Midbrain (tissue), 1 donor: ENCODE data around the gene MAMDC4.

Experiments
- DNase-seq: peaks from one replicate; lab custom pipeline; 2025; lab: John Stamatoyannopoulos, UW

Gene MAMDC4

DNA sequence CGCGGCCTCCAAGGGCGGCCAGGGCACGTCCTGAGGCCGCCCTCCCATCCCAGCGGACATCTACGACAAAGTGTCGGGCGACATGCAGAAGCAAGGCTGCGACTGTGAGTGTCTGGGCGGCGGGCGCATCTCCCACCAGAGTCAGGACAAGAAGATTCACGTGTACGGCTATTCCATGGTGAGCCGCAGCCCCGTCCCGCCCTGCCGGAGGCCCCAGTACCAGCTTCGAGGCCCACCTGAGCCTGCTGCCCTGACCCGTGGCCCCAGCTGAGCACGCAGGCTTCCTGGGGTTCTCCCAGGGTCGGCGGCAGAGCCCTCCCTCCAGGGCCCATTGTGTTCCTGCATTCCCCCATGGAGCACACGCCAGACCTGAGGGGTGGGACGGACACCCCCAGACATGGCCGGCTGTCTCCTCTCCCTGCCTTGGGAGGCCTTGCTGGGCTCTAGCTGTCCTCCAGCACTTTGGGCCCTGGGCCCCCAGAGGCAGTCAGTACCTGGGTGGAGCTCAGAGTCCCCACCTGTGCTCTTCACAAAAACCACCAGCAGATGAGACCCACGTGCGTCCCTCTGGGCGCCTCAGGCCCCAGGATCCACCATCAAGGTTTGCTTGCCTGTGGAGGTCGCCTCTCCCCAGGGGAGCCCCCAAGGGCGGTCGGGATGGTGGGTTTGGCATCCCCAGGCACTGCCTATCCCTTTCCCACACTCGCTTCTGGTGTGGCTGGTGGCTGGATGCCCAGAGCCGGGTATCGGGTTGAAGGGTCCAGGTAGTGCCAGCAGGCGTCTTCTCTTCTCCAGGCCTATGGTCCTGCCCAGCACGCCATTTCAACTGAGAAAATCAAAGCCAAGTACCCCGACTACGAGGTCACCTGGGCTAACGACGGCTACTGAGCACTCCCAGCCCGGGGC, 1.9 kb upstream of the MAMDC4 start:
- DNase-seq: no peak

DNA sequence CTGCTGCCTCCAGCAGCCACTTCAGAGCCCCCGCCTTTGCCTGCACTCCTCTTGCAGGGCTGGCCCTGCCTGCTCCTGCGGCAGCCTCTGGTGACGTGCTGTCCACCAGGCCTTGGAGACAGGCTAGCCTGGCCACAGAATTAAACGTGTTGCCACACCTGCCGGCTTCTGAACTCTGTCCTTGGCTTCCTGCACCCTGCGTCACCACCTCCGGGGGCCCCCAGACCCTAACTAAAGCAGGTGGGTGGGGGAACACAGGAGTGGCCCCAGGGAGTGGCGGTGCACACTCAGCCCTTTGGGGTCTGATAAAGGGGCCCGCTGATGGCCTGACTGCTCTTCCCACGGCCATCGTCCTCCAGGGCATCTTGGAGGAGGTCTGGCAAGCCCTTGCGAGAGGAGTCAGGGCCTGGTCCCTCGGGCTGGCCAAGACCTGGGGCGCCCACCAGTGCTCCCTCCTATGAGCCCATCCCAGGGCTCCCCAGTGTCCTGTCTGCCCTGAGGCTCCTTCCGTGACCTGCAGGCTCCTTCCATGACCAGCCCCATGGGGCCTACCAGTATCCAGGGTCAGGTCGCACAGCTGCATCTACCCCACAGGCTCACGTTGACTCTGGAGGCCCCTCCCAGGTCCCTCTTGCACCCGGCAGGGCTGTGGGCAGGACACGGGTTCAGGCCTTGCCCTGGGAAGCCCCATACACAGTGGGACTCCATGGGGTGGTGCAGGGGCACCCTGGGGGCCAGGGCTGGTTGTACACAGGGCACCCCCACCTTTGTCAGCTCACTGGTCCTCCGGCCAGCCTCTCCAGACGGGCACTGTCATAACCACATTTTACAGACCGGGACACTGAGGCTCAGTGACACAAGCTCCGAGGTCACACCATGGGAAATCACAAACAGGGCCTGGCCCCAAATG, 1.0 kb upstream of the MAMDC4 start:
- no peak for DNase-seq

DNA sequence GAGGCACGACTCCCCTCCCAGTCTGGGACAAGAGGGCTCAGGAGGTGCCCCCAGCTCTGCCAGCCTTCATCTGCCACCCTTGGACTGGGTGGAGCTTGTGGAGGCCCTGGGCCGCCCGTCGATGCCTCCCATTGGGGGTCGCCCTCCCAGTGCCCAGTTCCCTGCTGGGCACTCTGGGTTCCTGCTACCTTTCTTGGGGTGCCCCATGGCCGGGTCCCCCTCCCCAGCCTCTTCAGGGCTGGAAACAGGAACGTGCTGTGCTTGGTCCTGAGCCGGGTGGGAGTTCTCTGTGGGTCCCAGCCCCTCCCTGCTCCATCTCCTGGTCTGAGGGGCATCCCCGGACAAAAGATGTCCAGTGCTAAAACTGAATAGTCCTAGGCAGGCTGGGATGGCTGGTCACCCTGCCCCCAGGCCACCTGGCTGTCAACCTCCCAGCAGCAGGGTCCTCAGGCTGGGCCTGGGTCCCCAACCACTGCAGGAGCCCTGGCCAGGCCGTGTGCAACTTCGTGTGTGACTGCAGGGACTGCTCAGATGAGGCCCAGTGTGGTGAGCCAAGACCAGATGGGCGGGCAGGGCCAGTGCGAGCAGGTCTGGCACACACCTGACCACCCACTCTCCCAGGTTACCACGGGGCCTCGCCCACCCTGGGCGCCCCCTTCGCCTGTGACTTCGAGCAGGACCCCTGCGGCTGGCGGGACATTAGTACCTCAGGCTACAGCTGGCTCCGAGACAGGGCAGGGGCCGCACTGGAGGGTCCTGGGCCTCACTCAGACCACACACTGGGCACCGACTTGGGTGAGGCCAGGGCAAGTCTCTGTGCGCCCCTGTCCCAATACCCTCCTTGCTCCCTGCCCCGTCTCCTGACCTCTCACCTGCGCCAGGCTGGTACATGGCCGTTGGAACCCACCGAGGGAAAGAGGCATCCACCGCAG, 784 bp downstream of the MAMDC4 start:
- DNase-seq: no peak

GRCh38 chr9:136853596-136854112, 1.5 kb downstream of the MAMDC4 start:
- DNase-seq: no peak

GRCh38 chr9:136854113-136854841, 2.1 kb downstream of the MAMDC4 start:
- no peak for DNase-seq

- DNase-seq: no peak
These were observed 2.8 kb downstream of the MAMDC4 start for GRCh38 chr9:136854842-136855460.

DNA sequence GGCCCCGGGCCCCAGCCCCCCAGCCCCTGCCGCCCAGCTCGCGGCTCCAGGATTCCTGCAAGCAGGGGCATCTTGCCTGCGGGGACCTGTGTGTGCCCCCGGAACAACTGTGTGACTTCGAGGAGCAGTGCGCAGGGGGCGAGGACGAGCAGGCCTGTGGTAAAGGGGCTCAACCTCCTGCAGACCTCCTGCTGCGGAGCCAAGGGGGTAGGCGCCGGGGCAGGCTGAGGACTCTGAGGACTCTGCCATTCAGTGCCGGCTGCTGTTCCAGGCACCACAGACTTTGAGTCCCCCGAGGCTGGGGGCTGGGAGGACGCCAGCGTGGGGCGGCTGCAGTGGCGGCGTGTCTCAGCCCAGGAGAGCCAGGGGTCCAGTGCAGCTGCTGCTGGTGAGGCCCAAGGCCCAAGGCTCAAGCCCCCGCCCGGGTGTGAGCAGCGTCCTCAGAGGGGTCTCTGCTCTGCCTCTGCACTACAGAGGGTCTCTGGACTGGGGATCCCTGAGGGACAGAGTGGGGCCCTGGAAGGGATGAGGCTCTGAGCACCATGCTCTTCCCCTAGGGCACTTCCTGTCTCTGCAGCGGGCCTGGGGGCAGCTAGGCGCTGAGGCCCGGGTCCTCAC, 3.4 kb downstream of the MAMDC4 start:
- no peak for DNase-seq

- DNase-seq: no peak
These were observed 3.9 kb downstream of the MAMDC4 start for GRCh38 chr9:136856079-136856476.

- DNase-seq: no peak
These were observed 4.5 kb downstream of the MAMDC4 start for GRCh38 chr9:136856541-136857141.

DNA sequence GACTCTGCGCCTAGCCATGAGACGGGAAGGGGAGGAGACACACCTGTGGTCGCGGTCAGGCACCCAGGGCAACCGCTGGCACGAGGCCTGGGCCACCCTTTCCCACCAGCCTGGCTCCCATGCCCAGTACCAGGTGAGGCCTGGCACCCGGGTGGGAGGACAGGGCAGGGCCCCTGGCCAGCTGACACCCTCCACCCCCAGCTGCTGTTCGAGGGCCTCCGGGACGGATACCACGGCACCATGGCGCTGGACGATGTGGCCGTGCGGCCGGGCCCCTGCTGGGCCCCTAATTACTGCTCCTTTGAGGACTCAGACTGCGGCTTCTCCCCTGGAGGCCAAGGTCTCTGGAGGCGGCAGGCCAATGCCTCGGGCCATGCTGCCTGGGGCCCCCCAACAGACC, 5.0 kb downstream of the MAMDC4 start:
- DNase-seq: no peak

- no peak for DNase-seq
These were observed 5.7 kb downstream of the MAMDC4 start for GRCh38 chr9:136857581-136858412.

GRCh38 chr9:136858452-136858843, 6.3 kb downstream of the MAMDC4 start:
- DNase-seq: no peak

GRCh38 chr9:136858844-136859757, 7.0 kb downstream of the MAMDC4 start:
- peak; percentile 56 for DNase-seq

DNA sequence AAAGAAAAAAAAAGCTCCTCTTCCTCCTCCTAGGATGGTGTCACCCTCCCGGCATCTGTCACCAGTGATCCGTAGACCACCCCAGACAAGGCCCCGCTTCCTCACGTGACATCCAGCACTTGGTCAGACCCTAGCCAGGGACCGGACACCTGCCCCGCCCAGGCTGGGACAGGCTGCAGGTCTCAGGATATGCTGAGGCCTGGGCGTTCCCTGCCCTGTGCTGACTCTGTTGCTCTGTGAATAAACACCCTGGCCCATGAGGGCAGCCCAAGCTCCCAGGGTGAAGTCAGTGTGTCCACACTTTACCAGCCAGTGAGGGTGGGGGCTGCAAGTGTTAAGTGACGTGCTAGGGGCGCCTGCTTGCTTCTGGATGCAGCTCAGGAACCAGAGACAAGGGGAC, 8.4 kb downstream of the MAMDC4 start:
- no peak for DNase-seq

DNA sequence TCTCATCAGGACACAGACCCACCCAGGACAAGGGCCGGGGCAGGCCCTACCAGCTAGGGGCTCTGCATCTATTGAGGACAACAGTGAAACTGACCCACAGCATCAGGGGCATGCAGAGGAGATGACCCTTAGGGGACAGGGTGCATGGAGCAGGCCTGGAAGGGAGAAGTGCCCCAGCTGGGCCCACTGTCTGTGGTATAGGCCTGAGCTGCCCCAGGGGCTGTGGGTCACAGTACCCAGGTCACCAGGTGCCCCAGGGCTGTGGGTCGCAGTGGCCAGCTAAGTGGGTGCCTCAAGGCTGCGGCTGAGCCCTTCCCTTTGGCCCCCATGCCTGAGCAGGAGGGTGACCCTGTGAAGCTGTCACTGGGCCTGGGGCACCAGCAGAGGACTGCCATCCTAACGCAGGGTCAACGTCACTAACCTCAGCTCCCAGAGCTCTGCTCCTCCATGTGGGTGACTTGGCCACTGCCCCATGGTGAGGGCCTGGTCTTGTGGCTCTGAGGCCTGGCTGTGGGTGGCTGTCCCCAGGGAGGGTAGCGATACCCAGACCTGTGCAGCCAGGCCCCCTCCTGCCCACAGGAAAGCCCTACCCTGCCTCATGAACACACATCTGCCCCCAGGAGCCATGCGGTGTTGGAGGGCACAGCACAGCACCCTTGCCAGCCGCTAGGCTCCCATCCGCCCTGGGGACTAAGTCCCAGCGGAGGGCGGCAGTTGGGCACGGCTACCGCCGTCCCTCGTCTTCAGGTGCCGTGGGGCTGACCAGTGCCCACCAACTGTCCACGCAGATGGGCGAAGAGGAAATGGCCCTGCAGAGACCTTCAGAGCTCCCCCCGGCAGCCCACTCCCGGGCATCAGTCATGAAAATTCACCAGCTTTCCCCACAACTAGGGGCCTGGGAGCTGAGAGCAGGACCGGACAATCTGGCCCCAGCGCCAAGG, 9.1 kb downstream of the MAMDC4 start:
- DNase-seq: no peak

- no peak for DNase-seq
These were observed 9.8 kb downstream of the MAMDC4 start for GRCh38 chr9:136861874-136862457.
